ENCODE data around the gene PCDHGA3. TPM values are rescaled to one million over a fixed set of nuclear protein-coding genes. Genes with fewer than 3 reads are reported as not detected.
"Not testable (repeated sequence)": the region's sequence is repeated elsewhere in the genome, so short reads cannot be mapped to it uniquely, and the experiment has no call there.

The PCDHGA3 gene
- polyA plus RNA-seq, 1 donor from 2014 or later: 0.26 TPM

DNA sequence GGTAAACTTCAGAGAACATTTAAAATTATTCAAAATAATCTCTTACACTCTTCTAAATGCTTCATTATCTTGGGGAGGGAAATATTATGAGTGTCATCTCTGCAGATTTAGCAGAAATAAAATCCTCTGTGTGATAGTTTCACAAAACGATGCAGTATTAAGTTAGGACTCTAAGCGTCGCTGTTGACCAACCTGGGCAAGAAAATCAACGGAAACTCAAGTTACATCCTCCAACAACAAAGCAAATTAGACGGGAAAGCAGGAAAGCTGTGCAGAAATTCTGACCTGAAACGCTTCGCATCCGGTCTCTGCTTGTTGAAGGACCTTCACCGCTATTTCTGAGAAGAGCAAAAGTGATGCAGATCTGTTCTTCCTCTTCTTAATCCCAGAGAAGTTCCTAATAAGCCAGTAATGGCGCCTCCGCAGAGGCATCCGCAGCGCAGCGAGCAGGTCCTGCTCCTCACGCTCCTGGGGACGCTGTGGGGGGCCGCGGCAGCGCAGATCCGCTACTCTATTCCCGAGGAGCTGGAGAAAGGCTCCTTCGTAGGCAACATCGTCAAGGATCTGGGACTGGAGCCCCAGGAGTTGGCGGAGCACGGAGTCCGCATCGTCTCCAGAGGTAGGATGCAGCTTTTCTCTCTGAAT lies 30.2 kb downstream of the PCDHGA3 start, which contains the start of gene PCDHGA6:
TSS of gene PCDHGA6 (plus strand) at position 219 of the 645 bp plus-strand sequence. CDS start at position 412, 193 bp downstream.
- no peaks in the 10 kb centered on the region for H3K9me2 ChIP-seq (ENCODE audit: insufficient read depth, low read length)
- peaks cover 35% of the 10 kb centered on the region for H3K9me3 ChIP-seq (ENCODE audit: low read length)
- TF ChIP-seq MXI1 (conservative IDR thresholded peaks at IDR 0.05; ENCODE audit: poor library complexity, severe bottlenecking) (no peak), EZH2 (IDR thresholded peaks at IDR 0.05; ENCODE audit: borderline replicate concordance, insufficient read depth, low read length, poor library complexity, severe bottlenecking) (no peak), POLR2AphosphoS5 (IDR thresholded peaks at IDR 0.05) (no peak)
- TF ChIP-seq, protein P1, sequence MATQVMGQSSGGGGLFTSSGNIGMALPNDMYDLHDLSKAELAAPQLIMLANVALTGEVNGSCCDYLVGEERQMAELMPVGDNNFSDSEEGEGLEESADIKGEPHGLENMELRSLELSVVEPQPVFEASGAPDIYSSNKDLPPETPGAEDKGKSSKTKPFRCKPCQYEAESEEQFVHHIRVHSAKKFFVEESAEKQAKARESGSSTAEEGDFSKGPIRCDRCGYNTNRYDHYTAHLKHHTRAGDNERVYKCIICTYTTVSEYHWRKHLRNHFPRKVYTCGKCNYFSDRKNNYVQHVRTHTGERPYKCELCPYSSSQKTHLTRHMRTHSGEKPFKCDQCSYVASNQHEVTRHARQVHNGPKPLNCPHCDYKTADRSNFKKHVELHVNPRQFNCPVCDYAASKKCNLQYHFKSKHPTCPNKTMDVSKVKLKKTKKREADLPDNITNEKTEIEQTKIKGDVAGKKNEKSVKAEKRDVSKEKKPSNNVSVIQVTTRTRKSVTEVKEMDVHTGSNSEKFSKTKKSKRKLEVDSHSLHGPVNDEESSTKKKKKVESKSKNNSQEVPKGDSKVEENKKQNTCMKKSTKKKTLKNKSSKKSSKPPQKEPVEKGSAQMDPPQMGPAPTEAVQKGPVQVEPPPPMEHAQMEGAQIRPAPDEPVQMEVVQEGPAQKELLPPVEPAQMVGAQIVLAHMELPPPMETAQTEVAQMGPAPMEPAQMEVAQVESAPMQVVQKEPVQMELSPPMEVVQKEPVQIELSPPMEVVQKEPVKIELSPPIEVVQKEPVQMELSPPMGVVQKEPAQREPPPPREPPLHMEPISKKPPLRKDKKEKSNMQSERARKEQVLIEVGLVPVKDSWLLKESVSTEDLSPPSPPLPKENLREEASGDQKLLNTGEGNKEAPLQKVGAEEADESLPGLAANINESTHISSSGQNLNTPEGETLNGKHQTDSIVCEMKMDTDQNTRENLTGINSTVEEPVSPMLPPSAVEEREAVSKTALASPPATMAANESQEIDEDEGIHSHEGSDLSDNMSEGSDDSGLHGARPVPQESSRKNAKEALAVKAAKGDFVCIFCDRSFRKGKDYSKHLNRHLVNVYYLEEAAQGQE (IDR thresholded peaks at IDR 0.05; ENCODE audit: borderline replicate concordance): no peak
- no peak within 1 kb of the TSS for H3K9ac ChIP-seq (ENCODE audit: low read length)
- H3K79me2 ChIP-seq (replicated peaks; ENCODE audit: insufficient read depth, low read length): no peaks in the 10 kb centered on the region
- no peak within 1 kb of the TSS for H3K27ac ChIP-seq (ENCODE audit: low read length)
- H3F3A ChIP-seq (ENCODE audit: insufficient read depth, low read length, poor library complexity, severe bottlenecking): no peaks in the 10 kb centered on the region
- no peaks in the 10 kb centered on the region for H3K27me3 ChIP-seq (ENCODE audit: insufficient read depth, low read depth, low read length)
- H2AFZ ChIP-seq (ENCODE audit: low read depth, low read length): no peak within 1 kb of the TSS
- H3K4me2 ChIP-seq (ENCODE audit: low read length): no peak within 1 kb of the TSS
- H4K20me1 ChIP-seq (ENCODE audit: insufficient read depth): no peaks in the 10 kb centered on the region
- H3K36me3 ChIP-seq (ENCODE audit: insufficient read depth, low read length): no peaks in the 10 kb centered on the region
- H3K4me3 ChIP-seq (ENCODE audit: low read length): no peak within 1 kb of the TSS

DNA sequence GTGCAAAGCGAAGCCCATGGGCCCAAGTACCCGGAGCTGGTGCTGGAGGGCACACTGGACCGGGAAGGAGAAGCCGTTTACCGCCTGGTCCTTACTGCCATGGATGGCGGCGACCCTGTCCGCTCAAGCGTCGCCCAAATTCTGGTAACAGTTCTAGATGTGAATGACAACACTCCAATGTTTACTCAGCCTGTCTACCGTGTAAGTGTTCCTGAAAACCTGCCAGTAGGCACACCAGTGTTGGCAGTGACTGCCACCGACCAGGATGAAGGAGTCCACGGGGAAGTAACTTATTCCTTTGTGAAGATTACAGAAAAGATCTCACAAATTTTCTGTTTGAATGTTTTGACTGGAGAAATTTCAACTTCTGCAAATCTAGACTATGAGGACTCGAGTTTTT lies 31.0 kb downstream of the PCDHGA3 start:
- Histone ChIP-seq H3K9me2 (ENCODE audit: insufficient read depth, low read length) (no peaks in the 10 kb centered on the region), H3K27ac (ENCODE audit: low read length) (no peak overlapping the region), H3K4me3 (ENCODE audit: low read length) (no peak overlapping the region), H3K9me3 (ENCODE audit: low read length) (peaks cover 35% of the 10 kb centered on the region), H2AFZ (ENCODE audit: low read depth, low read length) (no peak overlapping the region), H3K27me3 (ENCODE audit: insufficient read depth, low read depth, low read length) (no peaks in the 10 kb centered on the region), H4K20me1 (ENCODE audit: insufficient read depth) (no peaks in the 10 kb centered on the region), H3K4me2 (ENCODE audit: low read length) (no peak overlapping the region), H3F3A (ENCODE audit: insufficient read depth, low read length, poor library complexity, severe bottlenecking) (no peaks in the 10 kb centered on the region), H3K9ac (ENCODE audit: low read length) (no peak overlapping the region), H3K79me2 (replicated peaks; ENCODE audit: insufficient read depth, low read length) (no peaks in the 10 kb centered on the region), H3K36me3 (ENCODE audit: insufficient read depth, low read length) (no peaks in the 10 kb centered on the region)
- TF ChIP-seq TAF1 (IDR thresholded peaks at IDR 0.05; ENCODE audit: low read depth): no peak
- TF ChIP-seq, protein P1 (IDR thresholded peaks at IDR 0.05; ENCODE audit: borderline replicate concordance): no peak

DNA sequence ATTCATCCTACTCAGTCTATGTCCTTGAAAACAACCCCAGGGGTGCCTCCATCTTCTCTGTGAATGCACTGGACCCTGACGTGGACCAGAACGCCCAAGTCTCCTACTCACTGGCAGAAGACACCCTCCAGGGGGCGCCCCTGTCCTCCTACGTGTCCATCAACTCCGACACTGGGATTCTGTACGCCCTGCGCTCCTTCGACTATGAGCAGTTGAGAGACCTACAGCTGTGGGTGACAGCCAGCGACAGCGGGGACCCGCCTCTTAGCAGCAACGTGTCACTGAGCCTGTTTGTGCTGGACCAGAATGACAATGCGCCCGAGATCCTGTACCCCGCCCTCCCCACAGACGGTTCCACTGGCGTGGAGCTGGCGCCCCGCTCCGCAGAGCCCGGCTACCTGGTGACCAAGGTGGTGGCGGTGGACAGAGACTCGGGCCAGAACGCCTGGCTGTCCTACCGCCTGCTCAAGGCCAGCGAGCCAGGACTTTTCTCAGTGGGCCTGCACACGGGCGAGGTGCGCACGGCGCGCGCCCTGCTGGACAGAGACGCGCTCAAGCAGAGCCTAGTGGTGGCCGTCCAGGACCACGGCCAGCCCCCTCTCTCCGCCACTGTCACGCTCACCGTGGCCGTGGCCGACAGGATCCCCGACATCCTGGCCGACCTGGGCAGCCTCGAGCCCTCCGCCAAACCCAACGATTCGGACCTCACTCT lies 32.0 kb downstream of the PCDHGA3 start:
- H3K27ac ChIP-seq (ENCODE audit: low read length); H3K36me3 ChIP-seq (ENCODE audit: insufficient read depth, low read length); H3K9ac ChIP-seq (ENCODE audit: low read length); H3K27me3 ChIP-seq (ENCODE audit: insufficient read depth, low read depth, low read length); H2AFZ ChIP-seq (ENCODE audit: low read depth, low read length); H3K4me3 ChIP-seq (ENCODE audit: low read length); H3K79me2 ChIP-seq (replicated peaks; ENCODE audit: insufficient read depth, low read length); H4K20me1 ChIP-seq (ENCODE audit: insufficient read depth); H3K9me2 ChIP-seq (ENCODE audit: insufficient read depth, low read length); H3F3A ChIP-seq (ENCODE audit: insufficient read depth, low read length, poor library complexity, severe bottlenecking); H3K4me2 ChIP-seq (ENCODE audit: low read length): not testable (repeated sequence)
- peaks cover 31% of the 10 kb centered on the region for H3K9me3 ChIP-seq (ENCODE audit: low read length)
